Spinal cord (tissue), 10 donors: ENCODE measurements around the gene SPON1. TPM values are rescaled to one million over a fixed set of nuclear protein-coding genes. Genes with fewer than 3 reads are reported as not detected.
A peak's percentile ranks its signal among the peaks of the same experiment; 100 is the strongest.
"Not testable (repeated sequence)": the region's sequence is repeated elsewhere in the genome, so short reads cannot be mapped to it uniquely, and the experiment has no call there.

Experiments
- DNase-seq, 6 donors: peaks; one replicate each; pipeline versions ENCODE4 v3.0.0 to v3.0.0-alpha.2; 2013 to 2015; ENCODE audit warnings: low spot score in 6 of 6, low read depth in 4 of 6
- H3K27ac ChIP-seq: one replicate; pipeline ENCODE4 v1.5.1; 2013; ENCODE audit warnings: low read depth, low read length, control low read depth
- H3K27me3 ChIP-seq: one replicate; pipeline ENCODE4 v1.6.1; 2013; ENCODE audit warnings: low read length; ENCODE audit not compliant: control insufficient read depth, insufficient read depth
- H3K36me3 ChIP-seq: one replicate; pipeline ENCODE4 v1.6.1; 2013; ENCODE audit warnings: low read length; ENCODE audit not compliant: control insufficient read depth, insufficient read depth
- H3K4me1 ChIP-seq: one replicate; pipeline ENCODE4 v1.6.1; 2013; ENCODE audit warnings: low read length; ENCODE audit not compliant: control insufficient read depth, insufficient read depth
- H3K4me3 ChIP-seq: one replicate; pipeline ENCODE4 v1.5.1; 2013; ENCODE audit warnings: low read depth, low read length, control low read depth
- H3K9me3 ChIP-seq: one replicate; pipeline ENCODE4 v1.6.1; 2013; ENCODE audit warnings: low read length; ENCODE audit not compliant: control insufficient read depth, insufficient read depth
- WGBS: methylation state at CpG from one replicate; pipeline ENCODE4 v1.1.5; 2013; ENCODE audit warnings: missing lambda C conversion rate; ENCODE audit not compliant: insufficient coverage; 5-methylcytosine and 5-hydroxymethylcytosine counted together
- polyA plus RNA-seq, 2 donors: library from polyadenylated mRNA; unstranded; fragments of 120-200 nt; gene quantifications; one replicate each; pipeline ENCODE4 v1.2.1, GENCODE V29; 2013; ENCODE audit not compliant: insufficient read length in 2 of 2
- total RNA-seq, 2 donors: library from RNA; depleted of rRNA in 1 of 2; stranded (reverse); fragments of 120-200 nt in 1 of 2; fragments of >200 nt in 1 of 2; gene quantifications; one replicate each; pipeline versions ENCODE4 v1.2.3 to v1.2.4, GENCODE V29; 2013 to 2014
- donor health status: healthy.

SPON1 gene
- total and polyA plus RNA-seq, 4 donors: 84.4 to 193 (median 106) TPM

GRCh38 chr11:13926981-13927380 lies 35.5 kb upstream of the SPON1 start:
- Histone ChIP-seq H3K4me1 (peaks cover 9% of the 10 kb centered on the region), H3K4me3 (no peak overlapping the region), H3K27ac (peak overlapping the region; percentile 2), H3K27me3 (peaks cover 5% of the 10 kb centered on the region), H3K9me3 (no peaks in the 10 kb centered on the region), H3K36me3 (no peaks in the 10 kb centered on the region)
- no peak for DNase-seq
- WGBS: no CpG with 5 or more reads among the region's 3 CpGs

- no peak overlapping the region for H3K4me3 ChIP-seq
- WGBS: no CpG with 5 or more reads among the region's 1 CpG
- H3K4me1 ChIP-seq: peaks cover 9% of the 10 kb centered on the region
- no peaks in the 10 kb centered on the region for H3K9me3 ChIP-seq
- DNase-seq: peak in 3 of 6 donors; percentile 57 to 86 (median 81)
- no peaks in the 10 kb centered on the region for H3K36me3 ChIP-seq
- H3K27me3 ChIP-seq: peaks cover 5% of the 10 kb centered on the region
- peak overlapping the region; percentile 2 for H3K27ac ChIP-seq
Observed at GRCh38 chr11:13927481-13927880, 35.0 kb upstream of the SPON1 start.

GRCh38 chr11:13928566-13929251 lies 33.8 kb upstream of the SPON1 start:
- peaks cover 3% of the 10 kb centered on the region for H3K27me3 ChIP-seq
- no peak overlapping the region for H3K4me3 ChIP-seq
- no peaks in the 10 kb centered on the region for H3K36me3 ChIP-seq
- H3K4me1 ChIP-seq: peaks cover 9% of the 10 kb centered on the region
- no CpG with 5 or more reads among the region's 4 CpGs for WGBS
- DNase-seq: no peak
- H3K27ac ChIP-seq: peak overlapping the region; percentile 12
- H3K9me3 ChIP-seq: no peaks in the 10 kb centered on the region

GRCh38 chr11:13929395-13929891 lies 33.1 kb upstream of the SPON1 start:
- Histone ChIP-seq H3K27ac (peak overlapping the region; percentile 12), H3K9me3 (no peaks in the 10 kb centered on the region), H3K27me3 (no peaks in the 10 kb centered on the region), H3K36me3 (no peaks in the 10 kb centered on the region), H3K4me3 (no peak overlapping the region), H3K4me1 (peaks cover 9% of the 10 kb centered on the region)
- peak; percentile 57 to 92 (median 74) for DNase-seq
- 5% methylated on average over 3 of the region's 3 CpGs for WGBS

- no peak overlapping the region for H3K4me3 ChIP-seq
- DNase-seq: no peak
- no peaks in the 10 kb centered on the region for H3K27me3 ChIP-seq
- peaks cover 9% of the 10 kb centered on the region for H3K4me1 ChIP-seq
- no peak overlapping the region for H3K27ac ChIP-seq
- no peaks in the 10 kb centered on the region for H3K36me3 ChIP-seq
- no peaks in the 10 kb centered on the region for H3K9me3 ChIP-seq
- WGBS: 96% methylated on average over 3 of the region's 4 CpGs
Observed at GRCh38 chr11:13931356-13931755, 31.2 kb upstream of the SPON1 start.

GRCh38 chr11:13937154-13937553 lies 25.4 kb upstream of the SPON1 start:
- H3K36me3 ChIP-seq, H3K27ac ChIP-seq, H3K4me3 ChIP-seq, H3K9me3 ChIP-seq, H3K4me1 ChIP-seq, DNase-seq, H3K27me3 ChIP-seq: not testable (repeated sequence)
- WGBS: 100% methylated on average over 2 of the region's 4 CpGs

- H3K36me3 ChIP-seq, H3K4me1 ChIP-seq, H3K27ac ChIP-seq, DNase-seq, H3K27me3 ChIP-seq, H3K4me3 ChIP-seq, H3K9me3 ChIP-seq: not testable (repeated sequence)
- 94% methylated on average over 9 of the region's 10 CpGs for WGBS
Observed at GRCh38 chr11:13938829-13939228, 23.7 kb upstream of the SPON1 start.

GRCh38 chr11:13939961-13940906 lies 22.3 kb upstream of the SPON1 start:
- H3K4me1 ChIP-seq: peaks cover 6% of the 10 kb centered on the region
- WGBS: 68% methylated on average over 6 of the region's 8 CpGs
- H3K4me3 ChIP-seq: no peak overlapping the region

GRCh38 chr11:13940907-13941256 lies 21.6 kb upstream of the SPON1 start:
- Histone ChIP-seq H3K4me3 (no peak overlapping the region), H3K36me3 (no peaks in the 10 kb centered on the region), H3K27me3 (no peaks in the 10 kb centered on the region), H3K9me3 (no peaks in the 10 kb centered on the region), H3K27ac (no peak overlapping the region), H3K4me1 (peaks cover 6% of the 10 kb centered on the region)
- no peak for DNase-seq
- WGBS: no CpG with 5 or more reads among the region's 1 CpG

More at GRCh38 chr11:13939961-13940906, 22.3 kb upstream of the SPON1 start:
- Histone ChIP-seq H3K9me3 (no peaks in the 10 kb centered on the region), H3K36me3 (no peaks in the 10 kb centered on the region), H3K27me3 (no peaks in the 10 kb centered on the region), H3K27ac (no peak overlapping the region)
- no peak for DNase-seq
